HG03139 (cell line): ENCODE measurements around the gene SIRPB1.
"Not testable (repeated sequence)": the region's sequence is repeated elsewhere in the genome, so short reads cannot be mapped to it uniquely, and the experiment has no call there.

Experiments
- ATAC-seq: cut with Tn5 transposase; IDR thresholded peaks from one replicate; pipeline ENCODE4 v1.9.1; 2021; ENCODE audit not compliant: unreplicated experiment

Gene SIRPB1

DNA sequence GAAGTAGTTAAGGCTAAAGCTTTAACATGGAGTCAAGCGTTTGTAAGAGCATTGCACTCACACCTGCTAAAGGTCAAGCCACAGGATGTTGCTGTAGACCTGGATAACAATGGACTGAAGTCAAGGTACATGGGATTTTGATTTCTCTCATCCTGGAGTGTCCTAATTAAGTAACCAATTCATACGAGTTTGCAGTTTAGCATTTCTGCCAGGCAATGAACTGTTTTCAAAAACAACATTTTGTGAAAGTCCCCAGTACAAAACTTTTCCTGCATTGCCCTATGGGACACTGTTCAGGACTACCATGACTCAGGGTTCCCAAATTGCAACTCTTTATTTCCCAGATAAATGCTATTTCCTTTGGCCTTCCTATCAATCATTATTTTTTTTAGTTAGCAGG lies 17.4 kb upstream of the SIRPB1 start:
- no peak for ATAC-seq

DNA sequence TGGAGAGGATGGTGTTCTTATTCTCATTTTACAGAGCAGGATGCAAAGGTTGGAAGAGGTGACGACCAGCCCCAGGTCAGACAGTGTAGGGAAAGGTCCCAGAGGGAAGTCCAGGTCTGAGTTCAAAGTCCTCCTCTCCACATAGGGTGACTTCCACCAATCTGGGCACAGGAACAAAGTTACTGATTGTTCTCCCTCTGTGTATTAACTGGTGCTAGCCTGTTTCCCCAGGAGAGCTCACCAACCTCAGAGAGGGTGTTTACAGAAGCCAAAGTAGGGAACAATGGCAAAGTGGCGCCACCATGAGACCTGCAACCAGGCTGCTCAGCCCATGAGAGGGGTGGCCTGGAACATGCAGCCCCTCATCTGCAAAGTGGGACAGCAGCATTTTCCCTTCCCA lies 16.8 kb upstream of the SIRPB1 start:
- no peak for ATAC-seq

DNA sequence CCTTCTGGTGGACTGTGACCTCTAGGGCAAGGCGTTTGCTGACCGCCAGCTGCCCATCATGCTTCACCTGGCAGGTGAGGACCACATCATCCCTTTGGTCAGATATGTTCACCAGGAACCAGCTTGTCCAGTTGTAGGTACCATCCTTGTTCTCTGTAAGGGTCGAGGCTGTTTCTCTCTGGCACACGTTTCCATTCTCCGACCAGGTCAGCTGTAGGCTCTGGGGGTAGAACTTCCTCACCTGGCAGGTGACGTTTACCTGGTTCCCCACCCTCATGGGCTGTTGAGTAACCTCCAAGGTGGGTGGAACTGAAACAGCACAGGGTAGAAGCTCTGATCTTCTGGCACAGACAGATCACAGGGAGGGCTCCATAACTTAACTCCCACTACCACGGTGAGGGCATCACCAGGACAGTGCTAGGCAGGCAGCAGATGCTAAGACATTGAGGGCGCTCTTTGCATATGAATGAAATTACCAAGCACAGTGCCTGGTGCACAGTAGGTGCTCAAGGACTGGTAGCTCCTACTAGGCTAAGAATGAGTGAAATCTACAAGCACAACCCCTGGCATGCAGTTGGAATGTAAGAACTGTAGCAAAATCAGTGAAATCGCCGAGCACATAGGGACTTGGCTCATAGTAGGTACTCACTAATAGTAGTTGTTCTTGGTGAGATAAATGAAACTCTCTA lies 15.6 kb upstream of the SIRPB1 start:
- ATAC-seq, result no peak

DNA sequence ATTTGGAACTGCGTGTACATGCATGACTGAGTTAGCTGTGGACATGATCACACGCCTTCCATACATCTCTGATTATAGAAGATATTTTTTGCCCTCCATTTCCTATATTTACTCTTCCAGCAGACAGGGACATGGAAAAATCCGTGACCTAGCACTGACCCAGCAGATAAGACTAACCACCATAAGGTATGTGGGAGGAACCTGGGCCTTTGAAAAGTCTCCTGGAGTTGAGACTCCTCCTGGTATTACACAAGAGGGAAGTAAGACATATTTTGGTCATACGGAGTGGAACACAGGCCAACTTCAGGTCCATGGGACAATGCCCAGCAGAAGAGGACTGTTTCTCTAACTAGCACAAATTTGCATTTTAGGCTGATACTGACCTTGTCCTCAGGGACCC lies 13.7 kb upstream of the SIRPB1 start:
- ATAC-seq, result no peak

DNA sequence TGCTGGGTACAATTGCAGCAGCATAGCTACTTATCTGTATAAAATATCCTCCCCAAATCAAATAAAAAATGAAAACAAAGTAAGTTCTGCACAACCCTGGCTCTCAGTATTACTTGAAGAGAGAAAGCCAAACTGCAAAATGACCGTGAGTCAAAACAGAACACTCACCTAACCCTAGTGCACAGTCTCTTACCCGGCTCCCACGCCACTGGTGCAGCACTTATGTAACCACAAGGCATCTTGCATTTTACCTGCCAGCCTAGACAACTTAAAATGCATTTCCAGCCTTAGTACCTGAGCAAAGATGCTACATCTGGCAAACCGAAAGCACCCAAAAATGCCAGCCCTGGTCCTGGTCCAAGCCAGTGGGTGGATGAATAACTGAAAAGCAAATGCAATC lies 12.4 kb upstream of the SIRPB1 start:
- ATAC-seq, result no peak

DNA sequence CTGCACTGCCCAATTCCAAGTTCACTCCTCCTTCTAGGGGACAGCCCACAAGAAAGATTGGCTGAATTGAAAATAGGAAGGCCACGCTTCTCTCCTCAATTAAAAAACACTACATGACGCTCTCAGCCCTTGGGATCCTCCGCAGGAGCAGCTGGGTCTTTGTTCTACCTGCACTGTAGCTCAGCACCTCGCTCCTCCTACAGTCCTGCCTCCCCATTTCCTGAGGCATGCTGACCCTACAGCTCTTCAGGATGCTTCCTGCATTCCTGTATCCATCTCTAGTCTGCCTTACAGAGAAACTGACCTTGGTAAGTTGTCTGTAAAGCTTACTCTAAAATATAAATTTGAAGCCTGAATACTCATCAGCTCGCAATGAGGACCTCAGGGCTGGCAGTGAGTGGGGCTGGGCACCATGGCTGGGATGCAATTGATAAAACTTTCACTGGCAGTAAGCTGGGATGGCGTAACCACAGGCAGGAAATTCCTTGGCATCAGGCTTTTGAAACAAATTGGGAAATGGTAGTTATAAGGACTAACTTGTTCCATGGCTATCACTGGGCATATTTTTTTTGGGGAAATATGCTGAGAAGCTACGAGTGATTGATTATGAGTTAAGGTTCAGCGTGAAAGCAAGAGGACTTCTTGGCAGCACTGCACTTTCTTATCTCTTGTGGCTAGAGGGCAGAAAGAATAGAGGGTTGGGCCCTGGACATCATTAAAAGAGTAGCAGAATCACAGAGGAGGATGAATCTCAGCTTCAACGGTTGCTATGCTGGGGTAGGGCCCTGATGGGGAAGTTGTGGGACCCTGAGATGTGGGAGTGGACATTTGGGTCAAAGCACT lies 11.7 kb upstream of the SIRPB1 start:
- ATAC-seq, result no peak

DNA sequence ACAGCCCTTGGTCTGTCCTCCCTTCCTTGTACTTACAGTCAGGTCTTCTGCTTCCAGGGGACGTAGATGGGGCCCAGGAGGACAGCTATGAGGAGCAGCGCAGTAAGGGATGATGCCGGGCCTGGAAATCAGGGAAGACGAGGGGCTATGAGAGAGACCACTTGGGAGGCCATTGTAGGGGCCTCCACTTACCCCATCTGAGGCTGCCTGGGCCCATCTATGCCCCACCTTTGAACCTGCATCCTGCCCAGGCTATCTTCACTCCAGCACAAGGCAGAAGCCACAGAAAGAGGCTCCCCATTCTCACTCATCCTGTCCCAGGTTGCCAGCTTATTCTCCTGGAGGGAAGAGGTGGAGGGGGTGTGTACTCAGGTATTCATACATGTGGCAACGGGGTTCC lies 10.4 kb upstream of the SIRPB1 start:
- no peak for ATAC-seq

DNA sequence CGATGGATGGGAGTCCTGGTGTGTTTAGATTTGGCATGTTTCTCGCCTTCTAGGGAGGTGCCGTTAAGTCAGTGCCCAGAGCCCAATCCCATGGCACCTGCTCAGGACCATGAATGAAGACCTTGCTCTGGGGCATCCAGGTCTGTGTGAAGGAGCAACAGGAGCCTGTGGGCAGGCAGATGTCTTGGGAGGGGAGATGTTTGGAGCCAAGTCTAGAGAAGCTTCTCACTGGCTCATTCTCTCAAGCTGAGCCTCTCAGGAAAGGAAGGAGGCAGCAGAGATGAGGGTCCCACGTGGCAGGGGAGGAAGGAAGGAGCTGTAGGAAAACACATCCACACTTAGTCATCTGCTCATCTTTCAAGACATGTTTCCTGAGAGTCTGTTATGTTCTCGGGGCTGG lies 9.5 kb upstream of the SIRPB1 start:
- no peak for ATAC-seq

DNA sequence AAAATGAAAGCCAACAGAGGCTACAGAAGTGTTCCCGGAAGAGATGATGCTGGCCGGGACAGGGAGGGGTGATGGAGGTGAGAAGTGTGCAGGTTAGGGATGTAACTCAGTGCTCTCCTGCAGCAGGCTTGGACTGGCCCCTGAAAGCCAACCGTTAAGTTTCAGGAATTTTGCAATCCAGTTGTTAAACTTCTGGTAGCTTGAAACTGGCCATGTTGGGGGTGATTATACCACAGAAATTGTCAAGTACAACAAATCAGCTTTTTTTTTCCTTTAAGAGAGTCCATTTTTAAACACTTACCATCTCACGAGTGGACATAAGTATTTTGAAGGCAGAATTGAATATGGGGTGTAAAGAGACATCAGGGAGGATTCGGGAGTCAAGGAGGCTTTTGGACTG lies 8.8 kb upstream of the SIRPB1 start:
- ATAC-seq, result no peak

DNA sequence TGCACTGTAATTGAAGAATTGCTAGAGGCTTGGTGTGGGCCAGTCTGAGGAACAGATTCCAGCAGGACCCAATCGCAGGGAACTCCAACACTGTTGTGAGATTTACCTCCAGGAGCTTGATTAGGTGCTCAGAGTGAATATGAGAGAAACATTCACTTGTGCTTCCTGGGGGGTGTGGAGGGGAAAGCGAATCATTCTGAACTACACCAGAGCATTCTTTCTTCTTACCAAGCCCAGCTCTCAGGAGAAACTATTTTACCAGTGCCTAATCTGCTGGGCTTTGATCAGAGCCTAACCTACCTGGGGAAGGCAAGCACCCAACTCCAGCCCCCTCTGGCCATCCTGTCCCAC lies 7.4 kb upstream of the SIRPB1 start:
- no peak for ATAC-seq

DNA sequence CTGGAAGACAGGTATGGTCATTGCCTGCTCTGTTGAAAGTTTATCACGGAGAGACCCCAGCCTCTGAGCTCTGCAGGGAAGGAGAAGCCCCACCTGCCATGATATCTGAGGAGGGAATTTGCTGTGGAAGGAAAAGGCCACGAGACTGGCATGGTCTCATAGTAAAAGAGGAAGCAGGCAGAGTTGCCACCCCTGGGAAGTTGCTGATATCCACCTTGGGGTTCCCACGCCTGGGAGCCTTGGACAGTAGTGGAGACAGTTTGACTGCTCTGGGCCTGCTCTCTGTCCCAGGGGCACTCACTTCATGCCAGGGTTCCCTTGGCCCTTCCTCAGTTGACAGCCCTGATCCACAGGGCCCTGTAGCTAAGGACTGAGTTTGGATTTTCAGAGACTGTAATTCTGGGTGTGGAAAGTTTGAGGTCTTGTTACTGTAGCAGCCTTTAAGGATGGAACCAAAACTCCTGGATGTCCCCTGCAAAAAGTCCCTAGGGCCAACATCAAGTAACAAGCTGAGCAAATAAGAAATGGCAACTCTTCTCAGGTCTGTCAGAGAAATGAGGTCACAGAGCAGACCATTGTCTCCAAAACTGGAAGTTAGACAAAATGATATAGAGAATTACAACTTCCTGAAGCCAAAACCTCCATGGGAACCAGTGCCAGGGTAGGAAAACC lies 6.9 kb upstream of the SIRPB1 start:
- ATAC-seq, result no peak

DNA sequence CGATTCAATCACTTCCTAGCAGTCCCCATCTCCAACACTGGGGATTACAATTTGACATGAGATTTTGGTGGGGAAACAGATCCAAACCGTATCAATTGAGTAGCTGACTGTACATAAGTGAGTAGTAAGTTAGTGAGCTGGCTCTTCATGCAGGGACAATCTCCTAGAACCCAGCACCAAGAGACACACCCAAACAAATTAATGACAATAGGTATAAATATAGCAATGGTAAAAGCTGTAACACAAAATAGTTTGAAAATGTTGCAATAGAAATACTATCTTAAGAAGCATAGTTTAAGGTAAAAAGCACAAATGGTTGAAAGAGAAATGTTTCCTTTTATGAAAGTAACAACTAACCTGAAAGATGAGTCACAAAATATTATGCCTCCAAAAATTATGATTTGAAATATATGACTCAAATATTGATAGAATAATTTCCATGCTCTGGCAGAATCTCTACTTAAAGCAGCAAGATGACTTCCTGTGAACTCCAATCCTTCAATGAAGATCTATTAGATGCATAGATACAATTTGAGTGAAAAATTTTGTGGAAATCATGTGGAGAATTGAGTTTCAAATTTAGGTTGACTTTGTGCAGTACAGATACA lies 5.4 kb upstream of the SIRPB1 start:
- ATAC-seq, result no peak

DNA sequence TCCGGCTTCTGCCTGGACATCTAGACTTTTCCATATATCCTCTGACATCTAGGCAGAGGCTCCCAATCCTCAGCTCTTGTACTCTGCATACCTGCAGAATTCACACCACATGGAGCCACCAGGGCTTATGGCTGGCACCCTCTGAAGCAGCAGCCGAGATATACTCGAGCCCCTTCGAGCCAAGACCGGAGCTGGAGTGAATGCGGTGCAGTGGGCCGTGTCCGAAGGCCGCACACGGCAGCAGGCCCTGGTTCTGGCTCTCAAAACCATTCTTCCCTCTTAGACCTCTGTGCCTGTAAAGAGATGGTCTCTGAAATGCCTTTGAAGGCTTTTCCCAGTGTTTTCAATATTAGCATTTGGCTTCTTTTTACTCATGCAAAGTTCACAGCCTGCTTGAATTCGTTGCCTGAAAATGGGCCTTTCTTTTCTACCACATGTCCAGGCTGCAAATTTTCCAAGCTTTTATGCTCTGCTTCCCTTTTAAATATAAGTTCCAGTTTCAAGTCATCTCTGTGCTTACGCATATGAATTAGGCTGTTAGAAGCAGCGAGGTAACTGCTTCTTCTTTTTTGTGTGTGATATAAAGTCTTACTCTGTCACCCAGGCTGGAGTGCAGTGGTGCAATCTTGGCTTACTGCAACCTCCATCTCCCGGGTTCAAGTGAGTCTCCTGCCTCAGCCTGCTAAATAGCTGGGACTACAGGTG lies 3.8 kb upstream of the SIRPB1 start:
- ATAC-seq, result no peak

DNA sequence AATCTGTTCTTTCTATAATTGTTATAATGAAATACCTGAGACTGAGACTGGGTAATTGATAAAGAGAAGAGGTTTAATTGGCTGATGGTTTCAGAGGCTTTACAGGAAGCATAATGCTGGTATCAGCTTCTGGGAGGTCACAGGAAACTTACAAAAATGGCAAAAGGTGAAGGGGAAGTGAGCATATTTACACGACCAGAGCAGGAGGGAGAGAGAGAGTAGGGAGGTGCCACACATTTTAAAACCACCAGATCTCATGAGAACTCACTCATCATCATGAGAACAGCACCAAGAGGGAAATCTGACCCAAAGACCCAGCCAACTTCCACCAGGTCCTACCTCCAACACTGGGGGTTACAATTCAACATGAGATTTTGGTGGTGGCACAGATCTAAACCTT lies 2.6 kb upstream of the SIRPB1 start:
- no peak for ATAC-seq

DNA sequence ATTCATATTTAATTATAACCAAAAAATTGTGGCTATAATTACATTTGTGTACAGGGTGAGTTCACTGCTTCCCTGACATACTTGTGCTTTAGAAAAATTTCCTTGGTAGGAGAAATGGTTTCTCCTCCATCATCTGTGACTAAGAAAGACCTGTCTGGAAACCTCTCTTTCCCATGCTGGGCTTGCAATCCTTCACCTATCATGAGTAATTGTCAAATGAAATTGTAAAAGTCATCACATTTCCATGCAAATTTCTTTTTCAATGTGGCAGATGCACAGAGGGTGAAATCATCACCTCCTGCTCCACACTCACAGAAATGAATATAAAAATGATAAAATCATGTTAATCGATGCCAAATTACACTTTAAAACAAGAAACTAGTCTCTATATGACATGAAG lies 1.5 kb upstream of the SIRPB1 start:
- no peak for ATAC-seq

DNA sequence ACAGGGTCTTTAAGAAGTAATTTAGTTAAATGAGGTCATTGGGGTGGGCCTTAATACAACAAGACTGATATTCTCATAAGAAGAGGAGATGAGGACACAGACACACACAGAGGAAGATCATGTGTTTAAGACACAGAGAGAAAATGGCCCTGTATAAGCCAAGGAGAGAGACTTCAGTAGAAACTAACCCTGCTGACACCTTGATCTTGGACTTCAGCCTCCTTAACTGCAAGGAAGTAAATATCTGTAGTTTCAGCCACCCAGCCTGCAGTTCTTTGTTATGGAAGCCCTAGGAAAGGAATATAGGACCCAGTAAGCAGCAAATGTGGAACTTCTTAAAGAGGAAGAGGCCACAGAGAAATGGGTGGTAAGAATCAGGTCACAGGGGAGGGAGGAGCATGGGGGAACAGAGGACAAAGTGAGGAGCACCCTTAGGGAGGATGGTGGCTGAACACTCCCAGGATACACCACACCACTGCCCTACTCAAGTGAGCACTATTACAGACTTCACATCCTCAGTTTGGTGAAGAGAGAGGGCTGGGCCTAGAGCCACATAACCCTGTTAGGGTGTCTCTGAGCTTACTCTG lies 762 bp downstream of the SIRPB1 start:
- no peak for ATAC-seq

DNA sequence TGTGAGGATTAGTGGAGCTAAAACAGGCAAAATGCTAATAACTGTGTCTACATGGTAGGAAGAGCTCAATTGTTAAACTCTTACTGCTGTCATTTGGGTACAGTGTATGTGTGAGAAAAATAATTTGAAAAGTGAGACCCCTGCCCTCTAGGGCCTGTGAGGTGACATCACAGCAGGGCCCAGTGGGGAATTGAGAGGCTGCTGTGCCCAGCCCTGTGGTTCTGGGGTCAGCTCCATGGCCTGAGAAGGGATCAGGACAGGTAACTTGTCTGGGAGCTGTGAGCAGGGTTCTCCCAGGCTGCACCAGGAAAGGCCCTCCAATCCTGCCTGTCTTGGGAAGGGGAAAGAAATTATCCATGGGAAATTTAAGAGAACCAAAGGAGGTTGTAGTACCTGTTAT lies 1.3 kb downstream of the SIRPB1 start:
- no peak for ATAC-seq

DNA sequence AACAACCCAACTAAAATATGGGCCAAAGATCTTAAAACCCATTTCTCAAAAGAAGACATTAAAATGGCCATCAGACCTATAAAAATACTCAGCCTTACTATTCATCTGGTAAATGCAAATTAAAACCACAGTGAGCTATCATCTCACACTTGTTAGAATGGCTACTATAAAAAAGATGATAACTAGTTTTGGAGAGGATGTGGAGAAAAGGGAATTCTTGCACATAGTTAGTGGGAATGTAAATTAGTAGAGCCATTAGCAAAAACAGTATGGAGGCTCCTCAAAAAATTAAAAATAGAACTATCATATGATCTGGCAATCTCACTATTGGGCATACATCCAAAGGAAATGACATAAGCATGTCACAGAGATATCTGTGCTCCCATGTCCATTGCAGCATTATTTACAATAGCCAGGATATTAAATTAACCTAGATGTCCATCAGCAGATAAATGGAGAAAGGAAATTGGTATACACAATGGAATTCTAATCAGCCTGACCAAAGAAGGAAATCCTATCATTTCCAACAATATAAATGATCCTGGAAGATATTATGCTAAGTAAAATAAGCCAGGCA lies 2.9 kb downstream of the SIRPB1 start:
- ATAC-seq, result no peak

DNA sequence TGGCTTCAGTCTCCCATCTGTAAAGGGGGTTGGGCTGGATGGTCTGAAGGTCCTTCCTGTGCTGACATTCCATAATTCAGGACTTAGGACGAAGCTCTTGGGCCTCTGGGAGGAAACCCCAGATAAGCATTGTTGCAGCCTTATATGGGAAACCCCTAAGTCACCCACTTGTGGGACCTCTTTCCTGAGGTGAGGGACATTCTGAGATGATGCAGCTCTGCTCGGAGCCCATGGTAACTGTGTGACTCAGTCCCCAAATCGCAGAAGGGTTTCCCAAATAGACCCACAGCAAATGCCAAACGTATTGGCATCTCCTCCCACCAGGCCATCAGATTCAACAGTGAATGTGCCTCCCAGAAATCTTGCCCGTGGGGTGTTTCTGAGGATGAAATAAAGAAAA lies 9.4 kb downstream of the SIRPB1 start:
- not testable (repeated sequence) for ATAC-seq

DNA sequence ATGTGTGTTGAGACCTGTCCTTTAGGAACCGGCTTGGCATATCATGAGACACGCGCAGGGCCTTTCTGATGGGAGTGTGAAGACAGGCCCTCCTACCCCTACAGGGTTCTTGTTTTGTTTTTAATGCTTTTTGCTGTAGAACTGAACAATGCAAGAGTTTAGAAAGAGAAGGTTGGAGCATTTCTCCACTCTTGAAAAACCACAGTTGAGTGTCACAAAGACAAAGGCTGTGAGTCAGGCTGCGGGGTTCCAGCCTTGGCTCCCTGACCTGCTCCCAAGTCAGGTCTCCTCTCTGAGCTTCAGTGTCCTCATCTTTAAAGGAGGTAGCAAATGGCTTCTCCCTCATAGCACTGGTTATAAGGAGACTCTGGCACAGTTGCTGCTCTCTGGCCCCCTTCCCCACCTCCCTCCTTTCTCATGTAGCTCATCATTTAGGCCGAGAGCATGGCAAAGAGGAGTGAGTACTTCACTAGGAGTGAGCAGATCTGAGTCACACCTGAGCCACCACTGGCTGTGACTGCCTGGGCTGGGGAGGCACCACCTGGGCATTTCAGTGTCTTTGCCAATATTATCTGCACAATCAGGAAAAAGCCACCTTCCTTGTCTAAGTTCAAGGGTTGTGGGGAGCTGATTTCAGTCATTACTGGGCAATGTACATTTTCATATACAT lies 11.0 kb downstream of the SIRPB1 start:
- ATAC-seq, result not testable (repeated sequence)
